IPS DF 6.9 (cell line): ENCODE results near the gene TRIM6.

ENCODE experiments used
- DNase-seq: peaks from one replicate; pipeline ENCODE4 v3.0.0-alpha.2; 2013; ENCODE audit warnings: low read depth, low spot score
- H3K27ac ChIP-seq: one replicate; pipeline ENCODE4 v1.5.1; 2013; ENCODE audit warnings: low read length, control low read depth
- H3K27me3 ChIP-seq: 2 replicates; pipeline ENCODE4 v1.6.1; 2013; ENCODE audit warnings: mild to moderate bottlenecking, low read length; ENCODE audit not compliant: control insufficient read depth, insufficient read depth
- H3K36me3 ChIP-seq: 2 replicates; pipeline ENCODE4 v1.6.1; 2013; ENCODE audit warnings: low read length; ENCODE audit not compliant: control insufficient read depth, insufficient read depth
- H3K4me1 ChIP-seq: 2 replicates; pipeline ENCODE4 v1.6.1; 2013; ENCODE audit warnings: low read length; ENCODE audit not compliant: control insufficient read depth, insufficient read depth
- H3K4me3 ChIP-seq: 2 replicates; pipeline ENCODE4 v1.5.1; 2013; ENCODE audit warnings: mild to moderate bottlenecking, low read length
- H3K9me3 ChIP-seq: 2 replicates; pipeline ENCODE4 v1.6.1; 2013; ENCODE audit warnings: low read length, inconsistent platforms; ENCODE audit not compliant: control insufficient read depth, insufficient read depth
- WGBS: extraction: QIAGEN DNeasy Blood & Tissue Kit; methylation state at CpG from one replicate; pipeline ENCODE4 v1.1.7; 2013; ENCODE audit warnings: mixed read lengths, missing lambda C conversion rate; ENCODE audit not compliant: insufficient read length, insufficient coverage; 5-methylcytosine and 5-hydroxymethylcytosine counted together

TRIM6 gene

GRCh38 chr11:5603326-5603725 lies 6.9 kb downstream of the TRIM6 start:
- Histone ChIP-seq H3K9me3 (no peaks in the 10 kb centered on the region), H3K36me3 (peaks cover 9% of the 10 kb centered on the region; the same call in 1 of the 2 replicates), H3K27ac (no peak overlapping the region), H3K4me1 (no peaks in the 10 kb centered on the region), H3K27me3 (no peaks in the 10 kb centered on the region), H3K4me3 (no peak overlapping the region)
- DNase-seq = no peak
- WGBS = no CpG with 5 or more reads among the region's 8 CpGs

GRCh38 chr11:5604896-5605295 lies 8.5 kb downstream of the TRIM6 start:
- H3K27me3 ChIP-seq = no peaks in the 10 kb centered on the region
- H3K4me3 ChIP-seq = no peak overlapping the region
- no CpG with 5 or more reads among the region's 4 CpGs for WGBS
- no peak for DNase-seq
- H3K36me3 ChIP-seq = peaks cover 9% of the 10 kb centered on the region; the same call in 1 of the 2 replicates
- no peaks in the 10 kb centered on the region for H3K9me3 ChIP-seq
- H3K4me1 ChIP-seq = no peaks in the 10 kb centered on the region
- no peak overlapping the region for H3K27ac ChIP-seq

- no peaks in the 10 kb centered on the region for H3K4me1 ChIP-seq
- no CpG with 5 or more reads among the region's 5 CpGs for WGBS
- no peak for DNase-seq
- no peak overlapping the region for H3K4me3 ChIP-seq
- H3K27ac ChIP-seq = no peak overlapping the region
- H3K9me3 ChIP-seq = no peaks in the 10 kb centered on the region
- no peaks in the 10 kb centered on the region for H3K27me3 ChIP-seq
- peaks cover 12% of the 10 kb centered on the region; the same call in 1 of the 2 replicates for H3K36me3 ChIP-seq
Observed at GRCh38 chr11:5605849-5606248, 9.4 kb downstream of the TRIM6 start.

GRCh38 chr11:5608808-5609207 lies 12.4 kb downstream of the TRIM6 start:
- no peak overlapping the region for H3K4me3 ChIP-seq
- H3K9me3 ChIP-seq = no peaks in the 10 kb centered on the region
- H3K27ac ChIP-seq = no peak overlapping the region
- no CpG with 5 or more reads among the region's 6 CpGs for WGBS
- no peaks in the 10 kb centered on the region for H3K27me3 ChIP-seq
- H3K4me1 ChIP-seq = no peaks in the 10 kb centered on the region
- no peak for DNase-seq
- peaks cover 12% of the 10 kb centered on the region; the same call in 1 of the 2 replicates for H3K36me3 ChIP-seq

GRCh38 chr11:5610446-5610845 lies 14.0 kb downstream of the TRIM6 start:
- Histone ChIP-seq H3K4me3 (no peak overlapping the region), H3K27ac (no peak overlapping the region), H3K4me1 (no peaks in the 10 kb centered on the region), H3K9me3 (no peaks in the 10 kb centered on the region), H3K36me3 (peaks cover 5% of the 10 kb centered on the region; the same call in 1 of the 2 replicates), H3K27me3 (no peaks in the 10 kb centered on the region)
- no CpG with 5 or more reads among the region's 5 CpGs for WGBS
- DNase-seq = no peak

GRCh38 chr11:5611627-5612026 lies 15.2 kb downstream of the TRIM6 start:
- H3K9me3 ChIP-seq = no peaks in the 10 kb centered on the region
- no peak overlapping the region for H3K27ac ChIP-seq
- H3K27me3 ChIP-seq = no peaks in the 10 kb centered on the region
- H3K36me3 ChIP-seq = peaks cover 2% of the 10 kb centered on the region; the same call in 1 of the 2 replicates
- DNase-seq = no peak
- no peaks in the 10 kb centered on the region for H3K4me1 ChIP-seq
- no CpG with 5 or more reads among the region's 11 CpGs for WGBS
- H3K4me3 ChIP-seq = no peak overlapping the region

- DNase-seq = no peak
- Histone ChIP-seq H3K9me3 (no peaks in the 10 kb centered on the region), H3K27ac (no peak overlapping the region), H3K4me1 (peaks cover 2% of the 10 kb centered on the region; the same call in 1 of the 2 replicates), H3K27me3 (no peaks in the 10 kb centered on the region), H3K36me3 (no peaks in the 10 kb centered on the region), H3K4me3 (no peak overlapping the region)
- no CpG with 5 or more reads among the region's 3 CpGs for WGBS
Observed at GRCh38 chr11:5618807-5619206, 22.4 kb downstream of the TRIM6 start.

GRCh38 chr11:5620651-5621521 lies 24.4 kb downstream of the TRIM6 start:
- Histone ChIP-seq H3K4me3 (no peak overlapping the region), H3K9me3 (no peaks in the 10 kb centered on the region), H3K27me3 (no peaks in the 10 kb centered on the region), H3K36me3 (no peaks in the 10 kb centered on the region), H3K4me1 (peaks cover 3% of the 10 kb centered on the region; the same call in 1 of the 2 replicates), H3K27ac (no peak overlapping the region)
- no peak for DNase-seq
- WGBS = no CpG with 5 or more reads among the region's 3 CpGs

GRCh38 chr11:5621580-5621979 lies 25.1 kb downstream of the TRIM6 start:
- Histone ChIP-seq H3K9me3 (no peaks in the 10 kb centered on the region), H3K27ac (no peak overlapping the region), H3K27me3 (no peaks in the 10 kb centered on the region), H3K4me3 (no peak overlapping the region), H3K36me3 (no peaks in the 10 kb centered on the region), H3K4me1 (peaks cover 3% of the 10 kb centered on the region; the same call in 1 of the 2 replicates)
- no peak for DNase-seq

GRCh38 chr11:5622802-5623201 lies 26.4 kb downstream of the TRIM6 start:
- Histone ChIP-seq H3K4me1 (peaks cover 3% of the 10 kb centered on the region; the same call in 1 of the 2 replicates), H3K27me3 (no peaks in the 10 kb centered on the region), H3K27ac (no peak overlapping the region), H3K9me3 (no peaks in the 10 kb centered on the region), H3K4me3 (no peak overlapping the region), H3K36me3 (no peaks in the 10 kb centered on the region)
- DNase-seq = no peak
- WGBS = no CpG with 5 or more reads among the region's 3 CpGs
